ENCODE results near the gene HLA-DQB1.
"Not testable (repeated sequence)": the region's sequence is repeated elsewhere in the genome, so short reads cannot be mapped to it uniquely, and the experiment has no call there.

HLA-DQB1 gene

GRCh38 chr6:32666420-32667300 lies at the start of gene HLA-DQB1:
HLA-DQB1 (minus strand) TSS chr6:32666657; CDS start chr6:32666607, 50 bp downstream.
- peak; percentile 48 to 66 for DNase-seq

GRCh38 chr6:32713241-32713640 lies 46.8 kb upstream of the HLA-DQB1 start:
- DNase-seq: no peak

DNA sequence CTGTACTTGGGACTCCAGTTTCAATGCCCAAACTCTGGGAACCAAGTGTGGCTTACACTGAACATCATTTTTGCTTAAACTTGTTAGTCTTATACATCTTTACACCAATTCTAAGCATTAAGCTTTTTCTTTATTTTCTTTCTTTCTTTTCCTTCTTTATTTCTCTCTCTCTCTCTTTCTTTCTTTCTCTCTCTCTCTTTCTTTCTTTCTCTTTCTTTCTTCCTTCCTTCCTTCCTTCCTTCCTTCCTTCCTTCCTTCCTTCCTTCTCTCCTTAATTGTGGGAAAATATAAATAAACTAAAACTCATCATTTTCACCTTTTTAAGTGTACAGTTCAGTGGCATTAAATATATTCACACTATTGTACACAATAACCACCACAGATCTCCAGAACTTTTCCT lies 43.2 kb upstream of the HLA-DQB1 start:
- DNase-seq: no peak

- DNase-seq: not testable (repeated sequence)
Measured at GRCh38 chr6:32705164-32705563, 38.7 kb upstream of the HLA-DQB1 start.

- DNase-seq: no peak
Measured at GRCh38 chr6:32703347-32703746, 36.9 kb upstream of the HLA-DQB1 start.

- DNase-seq: peak in 1 of 2 donors; percentile 28
Measured at GRCh38 chr6:32700391-32701040, 34.1 kb upstream of the HLA-DQB1 start.

GRCh38 chr6:32697031-32697430 lies 30.6 kb upstream of the HLA-DQB1 start:
- DNase-seq: no peak

DNA sequence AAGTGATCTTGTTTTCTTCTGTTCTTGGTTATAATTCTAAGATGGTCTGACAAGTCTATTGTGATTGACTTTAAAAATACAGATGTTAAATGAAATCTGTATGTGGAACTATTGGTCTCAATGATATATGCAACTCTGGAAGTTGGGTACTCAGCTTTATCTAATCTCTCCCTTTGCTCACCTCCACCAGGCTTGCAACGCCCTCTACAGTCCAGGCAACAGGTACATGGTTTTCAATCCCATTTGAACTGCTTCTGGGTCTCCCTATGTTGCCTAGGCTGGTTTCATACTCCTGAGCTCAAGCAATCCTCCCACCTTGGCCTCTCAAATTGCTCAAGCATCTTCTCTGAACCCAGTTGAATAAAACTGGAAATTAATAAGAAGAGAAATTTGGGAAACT lies 25.6 kb upstream of the HLA-DQB1 start:
- no peak for DNase-seq

- no peak for DNase-seq
Measured at GRCh38 chr6:32689531-32690501, 23.4 kb upstream of the HLA-DQB1 start.

GRCh38 chr6:32685603-32686002 lies 19.1 kb upstream of the HLA-DQB1 start:
- peak in 1 of 2 donors; percentile 60 for DNase-seq

DNA sequence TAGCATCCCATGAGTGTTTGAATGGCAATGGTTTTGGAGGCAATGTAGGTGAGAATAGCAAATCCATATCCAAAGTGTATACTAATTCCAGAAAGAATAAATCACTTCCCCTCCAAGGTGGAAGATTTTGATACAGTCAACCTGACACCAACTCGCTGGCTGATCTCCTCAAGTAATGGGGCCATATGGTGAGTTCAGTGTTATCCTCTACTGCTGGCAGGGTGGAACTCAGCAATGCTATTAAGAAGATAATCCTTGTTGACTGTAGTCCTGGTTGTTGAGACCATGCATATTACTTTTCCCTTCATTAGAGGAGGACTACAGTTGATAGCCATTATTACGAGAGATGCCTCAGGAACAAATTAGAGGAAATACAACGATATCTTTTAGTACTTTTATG lies 17.8 kb upstream of the HLA-DQB1 start:
- no peak for DNase-seq

GRCh38 chr6:32680055-32680454 lies 13.6 kb upstream of the HLA-DQB1 start:
- DNase-seq: no peak

GRCh38 chr6:32679492-32679891 lies 13.0 kb upstream of the HLA-DQB1 start:
- no peak for DNase-seq

GRCh38 chr6:32674123-32674522 lies 7.7 kb upstream of the HLA-DQB1 start:
- DNase-seq: not testable (repeated sequence)

DNA sequence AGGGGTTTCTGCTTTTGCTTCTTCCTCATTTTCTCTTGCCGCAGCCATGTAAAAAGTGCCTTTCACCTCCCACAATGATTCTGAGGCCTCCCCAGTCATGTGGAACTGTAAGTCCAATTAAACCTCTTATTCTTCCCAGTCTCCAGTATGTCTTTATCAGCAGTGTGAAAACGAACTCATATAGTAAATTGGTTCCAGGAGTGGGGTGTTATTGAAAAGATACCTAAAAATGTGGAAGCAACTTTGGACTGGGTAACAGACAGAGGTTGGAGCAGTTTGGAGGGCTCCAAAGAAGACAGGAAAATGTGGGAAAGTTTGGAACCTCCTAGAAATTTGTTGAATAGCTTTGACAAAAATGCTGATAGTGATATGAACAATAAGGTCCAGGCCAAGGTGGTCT lies 5.5 kb upstream of the HLA-DQB1 start:
- DNase-seq: not testable (repeated sequence)

DNA sequence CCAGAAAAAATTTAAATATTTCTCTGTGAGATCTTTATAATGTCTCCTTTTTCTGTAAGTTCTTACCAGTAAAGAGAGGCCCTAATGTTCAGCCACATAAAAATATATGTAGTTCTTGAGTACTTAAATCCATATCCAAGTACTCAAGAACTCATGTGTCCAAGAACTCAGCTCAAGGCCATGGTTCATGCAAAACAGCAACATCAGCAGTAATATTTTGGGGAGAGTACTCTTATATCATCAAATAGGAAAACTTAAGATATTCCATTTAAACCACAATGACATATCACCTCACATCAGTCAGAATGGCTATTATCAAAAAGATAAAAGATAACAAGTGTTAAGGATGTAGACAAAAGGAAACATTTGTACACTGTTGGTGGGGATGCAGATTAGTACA lies 3.4 kb upstream of the HLA-DQB1 start:
- no peak for DNase-seq

- no peak for DNase-seq
Measured at GRCh38 chr6:32669240-32669639, 2.8 kb upstream of the HLA-DQB1 start.

DNA sequence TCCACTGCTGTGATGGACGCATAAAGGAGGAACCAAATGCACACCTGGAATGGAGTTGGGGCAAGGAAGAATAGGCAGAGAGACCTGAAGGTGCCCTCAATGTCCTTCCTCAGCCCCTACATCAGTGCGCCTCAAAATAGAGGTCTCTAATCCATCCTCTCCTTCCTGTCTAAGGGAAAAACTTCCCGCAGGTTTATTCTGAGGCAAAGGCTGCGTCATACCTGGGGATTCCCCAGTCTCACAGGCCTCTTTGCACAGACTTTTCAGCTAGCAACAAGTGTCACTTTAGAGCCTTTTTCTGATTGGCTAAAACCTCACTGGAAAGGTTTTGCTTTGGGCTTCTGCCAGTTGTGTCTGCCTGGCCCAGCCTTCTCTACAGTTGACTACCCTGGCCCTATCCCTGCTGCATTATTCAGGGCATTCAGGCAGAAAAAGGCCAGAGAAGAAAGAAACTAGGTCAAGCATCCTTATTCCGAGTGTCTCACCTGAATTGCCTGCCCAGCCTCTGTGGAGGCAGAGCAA lies 1.8 kb upstream of the HLA-DQB1 start:
- DNase-seq: peak; percentile 17 to 72

GRCh38 chr6:32665661-32666060 lies 796 bp downstream of the HLA-DQB1 start:
- DNase-seq: no peak

- peak in 1 of 2 donors; percentile 26 for DNase-seq
Measured at GRCh38 chr6:32664827-32665362, 1.6 kb downstream of the HLA-DQB1 start.

DNA sequence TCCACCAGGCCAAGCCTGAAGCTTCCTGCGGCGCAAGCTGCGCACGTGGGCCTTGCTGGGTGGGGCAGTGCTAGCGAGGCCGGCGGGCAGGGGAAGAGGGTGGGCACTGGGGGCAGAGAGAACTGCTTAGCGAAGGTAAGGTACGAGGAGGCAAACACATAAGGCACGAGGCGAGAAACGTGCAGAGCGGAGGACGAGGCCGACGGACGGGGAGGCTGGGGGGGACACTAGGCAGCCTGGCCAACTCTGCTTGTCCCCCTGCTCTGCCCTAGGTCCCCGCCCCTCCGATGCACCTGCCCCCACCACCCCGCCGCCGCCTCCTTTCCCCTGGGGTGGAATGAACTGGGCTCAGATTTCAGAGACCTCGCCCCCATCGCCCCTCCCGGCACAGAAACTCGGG lies 2.1 kb downstream of the HLA-DQB1 start:
- DNase-seq: no peak

DNA sequence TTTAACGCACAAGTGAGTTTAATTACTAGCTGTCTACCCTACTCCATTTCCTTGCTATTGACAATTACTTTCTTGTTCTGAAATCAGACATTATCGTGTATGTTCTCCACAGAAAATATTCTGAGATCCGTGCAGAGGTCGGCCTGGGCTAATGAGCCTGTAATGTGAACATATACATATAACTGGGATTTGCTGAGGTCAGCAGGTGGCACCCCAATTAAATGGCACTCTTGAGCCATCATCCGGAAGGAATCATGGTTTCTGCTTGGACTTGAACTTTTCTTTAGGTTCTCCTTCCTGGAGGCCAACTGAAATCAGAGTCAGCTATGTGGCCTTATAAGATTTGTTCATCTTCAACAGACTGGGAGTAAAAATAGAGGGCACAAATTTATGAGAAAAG lies 3.6 kb downstream of the HLA-DQB1 start:
- DNase-seq: no peak
